GM19351 (cell line): Measurements from ENCODE around the gene CACNA1E.

Experiments
- ATAC-seq: cut with Tn5 transposase; IDR thresholded peaks from one replicate; pipeline ENCODE4 v1.9.1; 2021; ENCODE audit warnings: mild to moderate bottlenecking, moderate library complexity; ENCODE audit not compliant: unreplicated experiment

The CACNA1E gene

DNA sequence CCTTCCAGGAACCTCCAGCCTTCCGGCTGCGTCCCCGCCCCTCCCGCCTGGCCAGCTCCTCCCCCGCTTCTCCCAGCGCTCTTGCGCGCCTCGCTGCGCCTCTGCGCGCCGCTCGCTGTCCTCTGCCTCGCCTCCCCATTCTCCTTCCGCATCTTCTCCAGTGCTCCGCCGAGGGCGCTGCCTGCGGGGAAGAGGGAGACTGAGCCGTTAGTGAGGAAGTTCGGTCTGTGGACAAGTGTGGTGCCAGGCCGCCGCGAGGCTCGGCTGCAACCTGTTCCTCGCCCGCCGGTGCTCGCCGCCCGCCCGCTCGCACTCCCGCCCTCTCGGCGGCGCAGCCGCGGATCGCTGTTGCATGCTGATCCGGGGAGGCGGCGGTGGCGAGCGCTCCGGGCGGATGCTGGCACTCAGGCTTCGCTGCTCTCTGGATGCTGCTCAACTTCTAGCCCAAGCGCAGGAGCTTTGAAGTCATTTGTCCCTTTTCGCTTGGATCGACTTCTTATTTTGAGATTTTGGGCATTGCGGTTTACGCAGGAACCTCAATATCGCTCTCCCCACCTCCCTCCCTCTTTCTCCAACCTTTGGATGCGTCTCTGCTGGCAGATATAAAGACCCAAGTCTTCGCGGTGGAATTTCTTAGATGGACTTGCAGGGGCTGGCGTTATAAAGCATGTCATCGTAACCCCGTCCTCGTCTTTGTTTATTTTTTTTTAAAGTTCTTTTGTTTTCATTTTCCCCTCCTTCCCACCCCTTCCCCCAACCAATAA is 614 bp upstream of the CACNA1E start:
- ATAC-seq, result peak; percentile 55

DNA sequence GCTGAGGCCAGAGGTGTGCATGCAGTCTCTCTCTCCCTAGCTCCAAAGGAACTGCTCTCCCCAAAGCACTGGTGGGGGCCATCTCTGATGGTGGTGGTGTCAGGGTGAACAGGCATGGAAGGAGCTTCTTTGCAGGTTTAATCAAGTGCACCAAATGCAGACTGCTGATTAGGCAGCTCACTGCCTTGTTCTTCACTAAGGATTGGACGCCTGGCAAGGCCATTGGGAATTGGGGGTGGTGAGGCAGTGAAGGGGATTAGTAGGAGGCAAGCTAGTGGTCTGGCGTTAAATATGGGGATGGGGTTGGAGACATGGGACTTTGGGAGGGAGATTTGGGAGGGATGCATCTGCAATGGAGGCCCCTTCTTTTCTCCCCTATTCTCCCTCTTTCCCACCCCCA is 1.5 kb downstream of the CACNA1E start:
- no peak for ATAC-seq

- ATAC-seq, result peak; percentile 52
Observed at GRCh38 chr1:181485287-181486097, 2.2 kb downstream of the CACNA1E start.

- ATAC-seq, result peak; percentile 1
Observed at GRCh38 chr1:181486098-181486420, 2.7 kb downstream of the CACNA1E start.

DNA sequence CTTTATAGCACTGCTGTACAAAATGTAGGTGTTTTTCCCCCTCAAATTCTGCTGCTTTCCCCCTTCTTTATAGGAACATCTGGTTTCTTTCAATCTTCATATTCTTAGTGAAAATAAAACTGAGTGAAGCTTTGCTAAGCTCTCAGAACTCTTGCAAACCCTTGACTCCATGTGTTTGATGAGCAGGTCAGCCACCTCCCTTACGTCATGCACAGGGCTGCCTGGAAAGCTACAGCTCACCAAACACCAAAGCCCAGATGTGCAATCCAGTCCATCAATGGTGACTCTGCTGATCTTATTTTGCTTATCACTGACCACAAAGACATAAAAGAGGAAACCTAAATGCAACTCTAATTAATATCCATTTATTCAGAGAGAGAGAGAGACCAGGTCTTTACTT is 5.5 kb downstream of the CACNA1E start:
- no peak for ATAC-seq

DNA sequence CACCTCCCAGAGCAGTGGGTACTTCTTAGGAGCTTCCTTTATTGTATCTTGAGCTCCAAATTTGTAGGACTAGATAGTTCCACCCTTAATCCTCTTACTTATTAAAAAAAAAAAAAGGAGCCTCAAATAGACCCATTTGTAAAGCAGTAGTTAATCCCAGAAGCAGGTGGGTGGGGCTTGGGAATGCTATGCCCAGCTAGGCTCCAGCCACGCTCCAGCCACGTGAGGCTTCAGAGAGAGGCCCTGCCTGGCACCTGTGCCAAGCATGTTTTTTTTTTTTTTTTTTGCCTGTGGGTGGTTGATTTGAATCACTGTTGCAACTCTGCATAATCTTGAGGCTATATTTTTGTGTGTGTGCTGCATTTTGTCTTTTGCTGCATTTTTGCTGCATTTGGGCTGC is 7.0 kb downstream of the CACNA1E start:
- ATAC-seq, result no peak

DNA sequence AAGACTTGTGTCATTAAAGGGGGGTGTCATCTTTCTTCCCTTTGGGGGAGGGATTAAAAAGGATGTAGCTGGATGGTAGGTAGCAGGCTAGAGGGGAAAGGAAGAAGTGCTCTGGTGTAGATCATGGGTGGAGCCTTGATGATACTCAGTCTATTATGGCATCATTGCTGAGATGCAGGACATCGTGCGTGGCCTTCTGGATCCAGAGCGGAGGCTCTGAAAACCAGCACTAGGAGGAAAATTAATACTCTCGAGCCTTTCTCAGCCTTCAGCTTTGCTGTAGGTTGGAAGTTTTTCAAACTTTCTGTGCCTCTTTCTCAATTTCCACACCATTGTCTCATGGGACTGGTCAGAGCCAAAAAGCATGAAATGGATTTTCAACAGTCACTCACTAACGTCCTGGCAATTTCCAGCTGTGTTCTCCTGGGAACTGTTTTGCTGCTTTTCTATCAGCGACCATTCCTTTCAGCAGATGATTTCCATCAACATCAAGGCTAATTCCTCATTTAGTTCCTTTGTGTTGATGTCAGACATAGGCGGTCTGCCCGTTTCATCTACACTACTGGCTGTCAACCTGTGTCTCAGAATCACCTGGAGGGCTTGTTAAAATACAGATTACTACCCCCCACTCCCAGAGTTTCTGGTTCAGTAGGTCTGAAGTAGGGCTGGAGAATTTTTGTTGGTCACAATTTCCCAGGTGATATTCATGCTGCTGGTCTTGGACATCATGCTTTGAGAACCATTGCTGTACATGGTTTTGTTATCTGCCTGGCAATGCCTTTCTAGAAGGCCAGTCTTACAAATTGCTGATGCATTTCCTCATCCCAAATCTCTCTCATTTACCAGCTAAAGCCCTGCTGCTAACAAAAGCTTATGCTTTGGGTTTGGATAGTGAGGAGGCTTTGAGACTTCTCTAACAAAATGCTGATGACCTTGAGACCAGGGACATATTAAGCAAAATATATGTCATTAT is 7.7 kb downstream of the CACNA1E start:
- ATAC-seq, result no peak

DNA sequence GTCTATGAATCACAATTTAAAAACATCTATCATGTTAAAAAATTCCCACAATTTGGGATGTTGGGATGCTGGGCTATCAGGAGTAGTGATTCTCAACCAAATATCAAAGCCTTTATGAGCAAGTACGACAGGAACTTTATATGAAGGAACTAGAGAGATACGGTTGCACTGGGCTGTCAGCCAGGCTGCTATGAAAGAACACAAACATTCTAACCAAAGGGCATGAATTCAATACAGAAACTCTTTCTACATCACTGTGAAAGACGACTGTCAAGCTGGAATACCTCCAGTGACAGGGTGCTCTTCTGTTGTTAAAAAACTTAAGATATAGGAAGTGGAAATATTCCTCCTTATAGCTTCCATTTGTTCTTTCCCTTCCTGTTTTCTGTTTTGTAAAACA is 9.8 kb downstream of the CACNA1E start:
- ATAC-seq, result no peak

GRCh38 chr1:181493885-181494284 is 10.6 kb downstream of the CACNA1E start:
- no peak for ATAC-seq

GRCh38 chr1:181496759-181497158 is 13.4 kb downstream of the CACNA1E start:
- ATAC-seq, result no peak

GRCh38 chr1:181497870-181498269 is 14.6 kb downstream of the CACNA1E start:
- no peak for ATAC-seq

DNA sequence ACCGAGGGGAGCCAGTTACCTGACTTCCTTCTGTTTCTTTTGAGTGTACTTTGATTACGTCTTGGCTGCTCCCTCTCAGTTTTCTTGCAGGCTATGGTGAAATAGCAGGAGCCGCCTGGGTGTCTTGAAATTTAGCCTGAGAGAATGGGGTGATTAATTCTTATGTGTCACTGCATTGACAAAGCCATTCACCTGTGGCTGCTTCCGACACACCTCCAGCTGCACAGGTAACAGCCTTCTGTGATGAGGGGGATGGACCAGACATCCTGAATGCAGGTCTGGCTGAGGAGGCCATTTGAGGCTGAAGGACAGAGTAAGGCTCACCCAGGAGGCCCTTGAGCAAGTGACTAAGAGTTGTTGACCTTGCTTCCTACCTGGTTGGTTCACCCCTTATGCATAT is 16.5 kb downstream of the CACNA1E start:
- no peak for ATAC-seq

GRCh38 chr1:181500636-181501035 is 17.3 kb downstream of the CACNA1E start:
- ATAC-seq, result no peak

- no peak for ATAC-seq
Observed at GRCh38 chr1:181501612-181502011, 18.3 kb downstream of the CACNA1E start.

DNA sequence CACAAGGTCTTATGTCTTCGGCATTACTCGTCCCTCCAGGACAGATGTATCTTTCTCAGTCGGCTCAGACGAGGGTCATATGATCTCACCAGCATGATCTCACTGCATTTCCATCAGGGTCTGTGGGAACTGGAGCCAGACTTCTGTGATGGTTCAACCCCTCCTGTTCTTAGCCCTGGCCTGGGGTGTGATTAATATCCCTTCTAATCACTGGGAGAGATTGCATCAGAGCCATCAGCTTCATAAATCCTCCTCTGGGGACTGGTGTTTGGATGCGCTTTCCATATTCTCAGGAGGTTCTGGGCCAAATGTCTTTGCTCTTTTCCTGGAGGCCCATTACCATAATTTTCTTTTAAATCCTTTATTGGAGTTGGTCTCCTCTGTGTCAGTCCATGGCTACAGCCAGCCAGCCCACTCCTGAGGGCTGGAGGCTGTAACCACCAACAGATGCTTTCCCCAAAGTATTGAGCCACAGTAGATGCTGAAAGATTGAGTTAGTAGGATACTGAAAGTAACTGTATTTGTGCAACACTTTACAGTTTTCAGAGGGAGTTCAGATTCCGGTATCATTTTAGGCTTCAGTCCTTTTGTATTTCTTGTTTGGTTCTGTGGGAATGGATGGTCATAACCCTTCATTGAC is 20.0 kb downstream of the CACNA1E start:
- ATAC-seq, result no peak

- peak; percentile 69 for ATAC-seq
Observed at GRCh38 chr1:181504399-181504842, 21.1 kb downstream of the CACNA1E start.

GRCh38 chr1:181506563-181507353 is 23.4 kb downstream of the CACNA1E start:
- no peak for ATAC-seq

GRCh38 chr1:181508486-181509165 is 25.3 kb downstream of the CACNA1E start:
- peak; percentile 34 for ATAC-seq

GRCh38 chr1:181513786-181514297 is 30.5 kb downstream of the CACNA1E start:
- ATAC-seq, result no peak
